HL-60 (cell line): ENCODE results near the gene EIF4E1B.
A peak's percentile ranks its signal among the peaks of the same experiment; 100 is the strongest.

Experiments used
- POLR2AphosphoS5 ChIP-seq: IDR thresholded peaks from 2 replicates; pipeline ENCODE4 v1.6.1; 2012; ENCODE audit warnings: low read depth
- TF ChIP-seq, protein P1 (sequence below): IDR thresholded peaks from 2 replicates; pipeline ENCODE4 v1.6.1; 2012; ENCODE audit warnings: low read depth; ENCODE audit not compliant: insufficient replicate concordance
- TF ChIP-seq, protein P2 (sequence below): IDR thresholded peaks from one replicate; pipeline ENCODE4 v1.5.1; 2011; ENCODE audit warnings: low read length, control low read depth, inconsistent platforms; ENCODE audit not compliant: insufficient read depth

DNA sequence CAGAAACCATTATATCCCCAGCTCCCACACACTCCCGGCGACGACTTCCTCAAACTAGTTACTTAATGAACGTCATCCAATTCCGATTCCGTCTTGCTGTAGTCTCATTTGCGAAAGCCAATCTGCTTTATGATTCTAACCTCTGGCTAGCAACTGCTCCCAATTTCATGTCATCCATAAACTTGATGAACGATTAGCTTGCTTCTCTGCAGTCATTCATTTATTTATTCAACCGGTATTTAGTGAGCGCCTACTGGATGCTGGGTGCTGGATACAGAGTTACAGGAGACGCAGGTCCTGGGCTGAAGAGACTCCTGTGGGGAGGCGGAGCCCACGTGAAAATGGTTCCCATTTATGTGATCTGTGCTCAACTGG is 63.0 kb downstream of the EIF4E1B start:
- TF ChIP-seq, protein P1, sequence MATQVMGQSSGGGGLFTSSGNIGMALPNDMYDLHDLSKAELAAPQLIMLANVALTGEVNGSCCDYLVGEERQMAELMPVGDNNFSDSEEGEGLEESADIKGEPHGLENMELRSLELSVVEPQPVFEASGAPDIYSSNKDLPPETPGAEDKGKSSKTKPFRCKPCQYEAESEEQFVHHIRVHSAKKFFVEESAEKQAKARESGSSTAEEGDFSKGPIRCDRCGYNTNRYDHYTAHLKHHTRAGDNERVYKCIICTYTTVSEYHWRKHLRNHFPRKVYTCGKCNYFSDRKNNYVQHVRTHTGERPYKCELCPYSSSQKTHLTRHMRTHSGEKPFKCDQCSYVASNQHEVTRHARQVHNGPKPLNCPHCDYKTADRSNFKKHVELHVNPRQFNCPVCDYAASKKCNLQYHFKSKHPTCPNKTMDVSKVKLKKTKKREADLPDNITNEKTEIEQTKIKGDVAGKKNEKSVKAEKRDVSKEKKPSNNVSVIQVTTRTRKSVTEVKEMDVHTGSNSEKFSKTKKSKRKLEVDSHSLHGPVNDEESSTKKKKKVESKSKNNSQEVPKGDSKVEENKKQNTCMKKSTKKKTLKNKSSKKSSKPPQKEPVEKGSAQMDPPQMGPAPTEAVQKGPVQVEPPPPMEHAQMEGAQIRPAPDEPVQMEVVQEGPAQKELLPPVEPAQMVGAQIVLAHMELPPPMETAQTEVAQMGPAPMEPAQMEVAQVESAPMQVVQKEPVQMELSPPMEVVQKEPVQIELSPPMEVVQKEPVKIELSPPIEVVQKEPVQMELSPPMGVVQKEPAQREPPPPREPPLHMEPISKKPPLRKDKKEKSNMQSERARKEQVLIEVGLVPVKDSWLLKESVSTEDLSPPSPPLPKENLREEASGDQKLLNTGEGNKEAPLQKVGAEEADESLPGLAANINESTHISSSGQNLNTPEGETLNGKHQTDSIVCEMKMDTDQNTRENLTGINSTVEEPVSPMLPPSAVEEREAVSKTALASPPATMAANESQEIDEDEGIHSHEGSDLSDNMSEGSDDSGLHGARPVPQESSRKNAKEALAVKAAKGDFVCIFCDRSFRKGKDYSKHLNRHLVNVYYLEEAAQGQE: no peak
- TF ChIP-seq, protein P2, sequence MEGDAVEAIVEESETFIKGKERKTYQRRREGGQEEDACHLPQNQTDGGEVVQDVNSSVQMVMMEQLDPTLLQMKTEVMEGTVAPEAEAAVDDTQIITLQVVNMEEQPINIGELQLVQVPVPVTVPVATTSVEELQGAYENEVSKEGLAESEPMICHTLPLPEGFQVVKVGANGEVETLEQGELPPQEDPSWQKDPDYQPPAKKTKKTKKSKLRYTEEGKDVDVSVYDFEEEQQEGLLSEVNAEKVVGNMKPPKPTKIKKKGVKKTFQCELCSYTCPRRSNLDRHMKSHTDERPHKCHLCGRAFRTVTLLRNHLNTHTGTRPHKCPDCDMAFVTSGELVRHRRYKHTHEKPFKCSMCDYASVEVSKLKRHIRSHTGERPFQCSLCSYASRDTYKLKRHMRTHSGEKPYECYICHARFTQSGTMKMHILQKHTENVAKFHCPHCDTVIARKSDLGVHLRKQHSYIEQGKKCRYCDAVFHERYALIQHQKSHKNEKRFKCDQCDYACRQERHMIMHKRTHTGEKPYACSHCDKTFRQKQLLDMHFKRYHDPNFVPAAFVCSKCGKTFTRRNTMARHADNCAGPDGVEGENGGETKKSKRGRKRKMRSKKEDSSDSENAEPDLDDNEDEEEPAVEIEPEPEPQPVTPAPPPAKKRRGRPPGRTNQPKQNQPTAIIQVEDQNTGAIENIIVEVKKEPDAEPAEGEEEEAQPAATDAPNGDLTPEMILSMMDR: no peak
- TF ChIP-seq POLR2AphosphoS5: 0 out of 2 replicates have a peak, but pooled peaks have one; percentile 49
